ENCODE data around the gene SLC12A8. TPM values are rescaled to one million over a fixed set of nuclear protein-coding genes. Genes with fewer than 3 reads are reported as not detected.

Gene SLC12A8
- total and polyA plus RNA-seq, 10 of the 15 experiments (the other 5 are each of a cell fraction or from before 2014, with no cell fraction given) = 2.5 to 71.6 (median 50.1) TPM

- peak; percentile 87; the same call in 1 of the 2 replicates for TF ChIP-seq BACH1 (IDR thresholded peaks at IDR 0.05; ENCODE audit: borderline replicate concordance)
- TF ChIP-seq RCOR1 (conservative IDR thresholded peaks at IDR 0.05; ENCODE audit: low read depth, low read length) = 0 out of 2 replicates have a peak, but pooled peaks have one; percentile 44
- TF ChIP-seq SKIL (IDR thresholded peaks at IDR 0.05; ENCODE audit: low read depth, poor library complexity, severe bottlenecking) = no peak
- TF ChIP-seq SIN3A (IDR thresholded peaks at IDR 0.05; ENCODE audit: low read depth, low read length) = no peak
- no peak for TF ChIP-seq STAT3 (IDR thresholded peaks at IDR 0.05; ENCODE audit: low read depth, low read length)
- TF ChIP-seq ATF2 (IDR thresholded peaks at IDR 0.05; ENCODE audit: low read length) = no peak
- peak; percentile 93 for TF ChIP-seq JUNB (IDR thresholded peaks at IDR 0.05)
- TF ChIP-seq CUX1 (IDR thresholded peaks at IDR 0.05; ENCODE audit: insufficient replicate concordance, low read depth, low read length) = no peak
- TF ChIP-seq BHLHE40 (IDR thresholded peaks at IDR 0.05; ENCODE audit: borderline replicate concordance in 1 of 2, low read depth in 2 of 2, low read length in 1 of 2) = peak; percentile 79 to 82
- TF ChIP-seq TCF7 (IDR thresholded peaks at IDR 0.05; ENCODE audit: borderline replicate concordance) = no peak; the same call in 1 of the 2 replicates
- TF ChIP-seq SREBF1 (IDR thresholded peaks at IDR 0.05; ENCODE audit: low read length) = no peak
- TF ChIP-seq REST (IDR thresholded peaks at IDR 0.05; ENCODE audit: low read depth, low read length) = no peak; the same call in 1 of the 2 replicates
- TF ChIP-seq MTA3 (IDR thresholded peaks at IDR 0.05; ENCODE audit: borderline replicate concordance, low read length) = no peak
- TF ChIP-seq E2F4 (IDR thresholded peaks at IDR 0.05; ENCODE audit: low read depth, low read length) = no peak
- peak; percentile 78 for TF ChIP-seq TCF12 (IDR thresholded peaks at IDR 0.05; ENCODE audit: low read depth, low read length)
These were observed 70.7 kb downstream of the SLC12A8 start (continued) for GRCh38 chr3:125141596-125142419.
